Adrenal gland (tissue), 19 donors: Measurements from ENCODE around the gene TRPV2. TPM values are rescaled to one million over a fixed set of nuclear protein-coding genes. Genes with fewer than 3 reads are reported as not detected.

Source experiments
- DNase-seq, 7 donors: peaks; one replicate each; pipeline ENCODE4 v3.0.0-alpha.2; 2019 to 2020
- H3K27ac ChIP-seq, 5 donors: fragments of 200-600 bp; sonication (generic) in 4 of 5; 1 replicate in 3 of 5; 2 replicates in 2 of 5; pipeline versions ENCODE4 v1.5.1 to v1.8.0; 2016 to 2020; ENCODE audit warnings: mild to moderate bottlenecking in 1 of 5
- H3K27me3 ChIP-seq: fragments of 200-600 bp; 2 replicates; pipeline ENCODE4 v1.8.0; 2021
- H3K36me3 ChIP-seq, 2 donors: fragments of 200-600 bp; replicated peaks in 1 of 2; 1 replicate in 1 of 2; 2 replicates in 1 of 2; pipeline versions ENCODE4 v1.5.1 to v1.8.0; 2018 to 2022
- H3K4me1 ChIP-seq, 2 donors: fragments of 200-600 bp; replicated peaks in 1 of 2; 1 replicate in 1 of 2; 2 replicates in 1 of 2; pipeline versions ENCODE4 v1.5.1 to v1.8.0; 2018 to 2021
- H3K4me3 ChIP-seq, 4 donors: fragments of 200-600 bp; sonication (generic) in 3 of 4; one replicate each; pipeline ENCODE4 v1.5.1; 2016 to 2018
- H3K9me3 ChIP-seq, 3 donors: fragments of 200-600 bp; sonication (generic) in 1 of 3; replicated peaks in 1 of 3; 1 replicate in 2 of 3; 2 replicates in 1 of 3; pipeline versions ENCODE4 v1.5.1 to v1.8.0; 2016 to 2021
- CTCF ChIP-seq, 6 experiments: fragments of 450-650 bp in 4 of 6; fragments of 200-600 bp in 2 of 6; sonication (generic) in 1 of 6; IDR thresholded peaks; 1 replicate in 5 of 6; 2 replicates in 1 of 6; pipeline versions ENCODE4 v1.5.1 to v1.8.0; 2016 to 2021; ENCODE audit warnings: antibody characterized with exemption in 6 of 6, mild to moderate bottlenecking in 2 of 6, moderate library complexity in 1 of 6
- POLR2A ChIP-seq, 2 donors: fragments of 450-650 bp; IDR thresholded peaks; one replicate each; pipeline ENCODE4 v1.6.1; 2017; ENCODE audit warnings: antibody characterized with exemption in 2 of 2, mild to moderate bottlenecking in 2 of 2, moderate library complexity in 1 of 2
- WGBS, 4 donors: extraction: QIAGEN DNeasy Blood & Tissue Kit in 2 of 4; methylation state at CpG; one replicate each; pipeline versions ENCODE4 v1.1.5 to v1.1.7; 2013 to 2017; 5-methylcytosine and 5-hydroxymethylcytosine counted together
- intact Hi-C, 2 donors: fragments of 100-400 bp; cut with DNase I; formaldehyde crosslinking; loops; one replicate each; pipeline versions ENCODE4 v1.14.1 to v1.15.0; 2022 to 2023
- long read RNA-seq, 10 donors: library from polyadenylated mRNA in 3 of 10; unstranded in 2 of 10; stranded (forward) in 1 of 10; transcript quantifications; one replicate each; pipeline ENCODE4 v2.0.0 and lab custom pipeline, GENCODE V29; 2021 to 2026
- polyA plus RNA-seq, 3 donors: library from polyadenylated mRNA; stranded (reverse); fragments of 200-250 nt in 2 of 3; fragments of 350-450 nt in 1 of 3; fragmentation: Illumina TruSeq in 1 of 3; extraction: RNeasy Lipid Tissue Mini Kit (QIAGEN cat#74804) in 1 of 3; gene quantifications; one replicate each; pipeline ENCODE4 v1.2.3, GENCODE V29; 2013 to 2014
- total RNA-seq, 9 donors: library from RNA; depleted of rRNA in 4 of 9; stranded (reverse); fragments of >200 nt in 4 of 9; fragments of 120-200 nt in 1 of 9; fragmentation: NEBNext Ultra II Directional in 1 of 9; extraction: Animal tissue kit (Norgen Biotek cat#: 25700) in 1 of 9; gene quantifications; one replicate each; pipeline versions ENCODE4 v1.1.0 to v1.2.4, GENCODE V29; 2013 to 2023
- donor health status: healthy with polysubstance abuse.
- donor health status: Bipolar disorder and iron deficiency.
- donor health status: DM: yes; HTN: yes; CAD: no.
- donor health status: DM: no; HTN: no; CAD: no.
- donor health status: DM: no; HTN: no; CAD: no.
- donor health status: DM: yes; HTN: yes; CAD: no.

TRPV2 gene
- total RNA-seq, result 100 to 1,000 TPM in 1 of 9 donors, 10 to 100 TPM in 8; 34.1 to 110 (median 49.6) TPM
- 10 to 100 TPM; 23.3 to 67.3 (median 61.7) TPM for polyA plus RNA-seq
- long read RNA-seq, donor 1, transcript TRPV2-201 (15 exons, 2,808 nt), result major isoform, 10 of 38 reads
- long read RNA-seq, donor 1, partial matches to known transcripts, result 23 of 38 reads
- long read RNA-seq, donor 1, other reads (novel, unspliced or antisense), result 0 of 38 reads
- long read RNA-seq, donor 2, transcript TRPV2-201 (15 exons, 2,808 nt), result major isoform, 12 of 18 reads
- long read RNA-seq, donor 2, partial matches to known transcripts, result 6 of 18 reads
- long read RNA-seq, donor 2, other reads (novel, unspliced or antisense), result 0 of 18 reads
- long read RNA-seq, donor 3, partial matches to known transcripts, result 6 of 11 reads
- long read RNA-seq, donor 3, other reads (novel, unspliced or antisense), result 0 of 11 reads
- long read RNA-seq, donor 4, transcript TRPV2-201 (15 exons, 2,808 nt), result major isoform, 9 of 16 reads
- long read RNA-seq, donor 4, partial matches to known transcripts, result 2 of 16 reads
- long read RNA-seq, donor 4, other reads (novel, unspliced or antisense), result 5 of 16 reads
- long read RNA-seq, donor 5, transcript TRPV2-201 (15 exons, 2,808 nt), result major isoform, 81 of 143 reads
- long read RNA-seq, donor 5, partial matches to known transcripts, result 4 of 143 reads
- long read RNA-seq, donor 5, other reads (novel, unspliced or antisense), result 57 of 143 reads
- long read RNA-seq, donor 6, transcript TRPV2-201 (15 exons, 2,808 nt), result major isoform, 6 of 12 reads
- long read RNA-seq, donor 6, partial matches to known transcripts, result 2 of 12 reads
- long read RNA-seq, donor 6, other reads (novel, unspliced or antisense), result 4 of 12 reads
- long read RNA-seq, donor 7, partial matches to known transcripts, result 0 of 6 reads
- long read RNA-seq, donor 7, other reads (novel, unspliced or antisense), result 0 of 6 reads
- long read RNA-seq, donor 8, transcript TRPV2-201 (15 exons, 2,808 nt), result major isoform, 6 of 12 reads
- long read RNA-seq, donor 8, partial matches to known transcripts, result 6 of 12 reads
- long read RNA-seq, donor 8, other reads (novel, unspliced or antisense), result 0 of 12 reads
- long read RNA-seq, donor 9, partial matches to known transcripts, result 0 of 6 reads
- long read RNA-seq, donor 9, other reads (novel, unspliced or antisense), result 0 of 6 reads
- long read RNA-seq, donor 10, partial matches to known transcripts, result 0 of 5 reads
- long read RNA-seq, donor 10, other reads (novel, unspliced or antisense), result 0 of 5 reads

- DNase-seq, result peak in 3 of 7 donors; percentile 43 to 53 (median 50)
- 5 to 11% (median 8%) methylated on average over 9 to 21 of the region's 21 CpGs for WGBS, 4 donors
- Histone ChIP-seq H3K27ac (peak within 1 kb of the TSS; percentile 87 to 97 (median 92)), H3K36me3 (peaks cover 0 to 7% of the 10 kb centered on the region in 2 donors), H3K27me3 (no peaks in the 10 kb centered on the region), H3K4me3 (peak within 1 kb of the TSS; percentile 32 to 88 (median 67)), H3K4me1 (peaks cover 15 to 24% of the 10 kb centered on the region in 2 donors), H3K9me3 (no peaks in the 10 kb centered on the region)
- intact Hi-C loops, result no loop called here
- TF ChIP-seq POLR2A (IDR thresholded peaks at IDR 0.05) (peak in 1 of 2 donors; percentile 32), CTCF (IDR thresholded peaks at IDR 0.05) (peak in 5 of 6 experiments; percentile 3 to 37 (median 24))
These were observed at the start of gene TRPV2 for GRCh38 chr17:16415031-16415924. TSS of gene TRPV2 (plus strand) at chr17:16415571. CDS start at chr17:16417669, 2,098 bp downstream.

- peak overlapping the region in 1 of 5 donors; percentile 20 for H3K27ac ChIP-seq
- TF ChIP-seq POLR2A (IDR thresholded peaks at IDR 0.05) (no peak), CTCF (IDR thresholded peaks at IDR 0.05) (no peak)
- no peaks in the 10 kb centered on the region for H3K9me3 ChIP-seq
- H3K4me3 ChIP-seq, result no peak overlapping the region
- DNase-seq, result peak in 1 of 7 donors; percentile 37
- WGBS, 4 donors, result 60 to 66% (median 63%) methylated on average over 5 of the region's 5 CpGs
- no peaks in the 10 kb centered on the region for H3K36me3 ChIP-seq
- no peaks in the 10 kb centered on the region for H3K4me1 ChIP-seq
- intact Hi-C loops, result loop anchor here in 1 of 2 donors (10.0 kb wide), 1 partner anchor 143 kb away; no protein-coding TSS in a partner anchor
- H3K27me3 ChIP-seq, result no peaks in the 10 kb centered on the region
These were observed 43.6 kb upstream of the TRPV2 start for GRCh38 chr17:16371742-16372141.

- WGBS, 4 donors, result 78 to 87% (median 82%) methylated on average over 16 of the region's 16 CpGs
- no peak for DNase-seq
- Histone ChIP-seq H3K36me3 (no peaks in the 10 kb centered on the region), H3K4me3 (no peak overlapping the region), H3K4me1 (no peaks in the 10 kb centered on the region), H3K9me3 (no peaks in the 10 kb centered on the region), H3K27me3 (no peaks in the 10 kb centered on the region), H3K27ac (no peak overlapping the region)
- intact Hi-C loops, result loop anchor here in 1 of 2 donors (10.0 kb wide), 1 partner anchor 140 kb away; no protein-coding TSS in a partner anchor
- TF ChIP-seq CTCF (IDR thresholded peaks at IDR 0.05) (no peak), POLR2A (IDR thresholded peaks at IDR 0.05) (no peak)
These were observed 41.0 kb upstream of the TRPV2 start for GRCh38 chr17:16374146-16374938.
